SU-DHL-6 (cell line): ENCODE results near the gene CADM4.

Experiments used
- H2AFZ ChIP-seq: fragments of 200-600 bp; sonication (generic); 2 replicates; pipeline ENCODE4 v1.6.1; 2014; ENCODE audit warnings: low read depth, mild to moderate bottlenecking, moderate library complexity, mixed read lengths, antibody characterized with exemption, low read length; ENCODE audit not compliant: severe bottlenecking
- H3F3A ChIP-seq: fragments of 200-600 bp; shearing (Covaris generic); 2 replicates; pipeline ENCODE4 v1.6.0; 2016; ENCODE audit warnings: antibody characterized with exemption, mild to moderate bottlenecking; ENCODE audit not compliant: insufficient read depth
- H3K27ac ChIP-seq: fragments of 200-600 bp; sonication (generic); 2 replicates; pipeline ENCODE4 v1.5.1; 2016; ENCODE audit warnings: low read depth, mild to moderate bottlenecking, low read length, moderate library complexity, mixed read lengths
- H3K27me3 ChIP-seq: fragments of 200-600 bp; sonication (generic), shearing (Covaris generic); 2 replicates; pipeline ENCODE4 v1.6.0; 2014; ENCODE audit warnings: mild to moderate bottlenecking, low read length
- H3K36me3 ChIP-seq: fragments of 200-600 bp; sonication (generic); 2 replicates; pipeline ENCODE4 v1.6.1; 2014; ENCODE audit warnings: mild to moderate bottlenecking, low read length, mixed read lengths
- H3K4me2 ChIP-seq: fragments of 300-600, 200-600 bp; shearing (Covaris generic), sonication (generic); 2 replicates; pipeline ENCODE4 v1.6.0; 2014; ENCODE audit warnings: low read length, low read depth, mild to moderate bottlenecking; ENCODE audit not compliant: poor library complexity, severe bottlenecking
- H3K4me3 ChIP-seq: fragments of 200-600 bp; sonication (generic); 2 replicates; pipeline ENCODE4 v1.5.1; 2014; ENCODE audit warnings: antibody characterized with exemption, low read length, mild to moderate bottlenecking, mixed read lengths; ENCODE audit not compliant: insufficient read depth, poor library complexity, severe bottlenecking
- H3K79me2 ChIP-seq: fragments of 200-600 bp; sonication (generic); 2 replicates; pipeline ENCODE4 v1.6.1; 2014; ENCODE audit warnings: mild to moderate bottlenecking, low read length, moderate library complexity; ENCODE audit not compliant: insufficient read depth
- H3K9ac ChIP-seq: fragments of 200-600 bp; sonication (generic); 2 replicates; pipeline ENCODE4 v1.7.0; 2014; ENCODE audit warnings: mild to moderate bottlenecking, low read length
- H3K9me2 ChIP-seq: fragments of 200-600 bp; sonication (generic); replicated peaks from 2 replicates; pipeline ENCODE4 v1.6.1; 2014; ENCODE audit warnings: low read length; ENCODE audit not compliant: insufficient read depth
- H3K9me3 ChIP-seq: fragments of 200-600 bp; sonication (generic); 2 replicates; pipeline ENCODE4 v1.6.1; 2014; ENCODE audit warnings: low read length, mixed read lengths; ENCODE audit not compliant: insufficient read depth
- H4K20me1 ChIP-seq: fragments of 200-600 bp; sonication (generic); 2 replicates; pipeline ENCODE4 v1.6.1; 2014; ENCODE audit warnings: low read depth, mild to moderate bottlenecking, antibody characterized with exemption, low read length, moderate library complexity, mixed read lengths
- EZH2phosphoT487 ChIP-seq: fragments of 200-600 bp; sonication (generic), shearing (Covaris generic); conservative IDR thresholded peaks from 2 replicates; pipeline ENCODE4 v1.6.1; 2018; ENCODE audit warnings: mild to moderate bottlenecking, antibody characterized with exemption, low read length, moderate library complexity, mixed read lengths
- TF ChIP-seq, protein P1 (sequence below): fragments of 200-600 bp; sonication (generic); IDR thresholded peaks from one replicate; pipeline ENCODE4 v1.5.1; 2017; ENCODE audit warnings: antibody characterized with exemption, mild to moderate bottlenecking, low read length, moderate library complexity; ENCODE audit not compliant: insufficient read depth, poor library complexity, severe bottlenecking

Gene CADM4

DNA sequence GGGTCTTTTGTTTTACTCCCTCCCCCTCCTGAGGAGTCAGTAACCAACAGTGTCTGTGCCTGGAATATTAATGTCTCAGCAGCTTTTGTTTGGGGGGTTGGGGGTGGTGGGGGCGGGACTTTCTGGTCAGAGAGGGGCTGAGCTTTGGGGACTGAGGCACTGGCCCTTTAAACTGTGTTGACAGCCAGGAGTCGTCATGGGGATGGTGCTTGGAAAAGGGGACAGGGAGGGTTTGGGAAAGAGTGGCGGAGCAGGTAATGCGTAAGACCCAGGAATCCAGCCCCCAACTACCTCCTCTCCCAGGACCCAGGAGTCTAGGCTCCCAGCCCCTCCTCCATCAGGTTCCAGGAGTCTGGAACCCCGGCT is 5.2 kb downstream of the CADM4 start:
- H3K27me3 ChIP-seq, result no peaks in the 10 kb centered on the region
- TF ChIP-seq EZH2phosphoT487, result no peak
- TF ChIP-seq, protein P1, sequence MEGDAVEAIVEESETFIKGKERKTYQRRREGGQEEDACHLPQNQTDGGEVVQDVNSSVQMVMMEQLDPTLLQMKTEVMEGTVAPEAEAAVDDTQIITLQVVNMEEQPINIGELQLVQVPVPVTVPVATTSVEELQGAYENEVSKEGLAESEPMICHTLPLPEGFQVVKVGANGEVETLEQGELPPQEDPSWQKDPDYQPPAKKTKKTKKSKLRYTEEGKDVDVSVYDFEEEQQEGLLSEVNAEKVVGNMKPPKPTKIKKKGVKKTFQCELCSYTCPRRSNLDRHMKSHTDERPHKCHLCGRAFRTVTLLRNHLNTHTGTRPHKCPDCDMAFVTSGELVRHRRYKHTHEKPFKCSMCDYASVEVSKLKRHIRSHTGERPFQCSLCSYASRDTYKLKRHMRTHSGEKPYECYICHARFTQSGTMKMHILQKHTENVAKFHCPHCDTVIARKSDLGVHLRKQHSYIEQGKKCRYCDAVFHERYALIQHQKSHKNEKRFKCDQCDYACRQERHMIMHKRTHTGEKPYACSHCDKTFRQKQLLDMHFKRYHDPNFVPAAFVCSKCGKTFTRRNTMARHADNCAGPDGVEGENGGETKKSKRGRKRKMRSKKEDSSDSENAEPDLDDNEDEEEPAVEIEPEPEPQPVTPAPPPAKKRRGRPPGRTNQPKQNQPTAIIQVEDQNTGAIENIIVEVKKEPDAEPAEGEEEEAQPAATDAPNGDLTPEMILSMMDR, result no peak
- H3K27ac ChIP-seq, result no peak overlapping the region
- H3K79me2 ChIP-seq, result no peaks in the 10 kb centered on the region
- no peak overlapping the region for H2AFZ ChIP-seq
- H3K4me3 ChIP-seq, result no peak overlapping the region
- no peak overlapping the region for H3K4me2 ChIP-seq
- no peaks in the 10 kb centered on the region for H3K9me2 ChIP-seq
- no peaks in the 10 kb centered on the region for H3K9me3 ChIP-seq
- no peaks in the 10 kb centered on the region for H3K36me3 ChIP-seq
- no peak overlapping the region for H3K9ac ChIP-seq
- H4K20me1 ChIP-seq, result no peaks in the 10 kb centered on the region
- H3F3A ChIP-seq, result no peaks in the 10 kb centered on the region

DNA sequence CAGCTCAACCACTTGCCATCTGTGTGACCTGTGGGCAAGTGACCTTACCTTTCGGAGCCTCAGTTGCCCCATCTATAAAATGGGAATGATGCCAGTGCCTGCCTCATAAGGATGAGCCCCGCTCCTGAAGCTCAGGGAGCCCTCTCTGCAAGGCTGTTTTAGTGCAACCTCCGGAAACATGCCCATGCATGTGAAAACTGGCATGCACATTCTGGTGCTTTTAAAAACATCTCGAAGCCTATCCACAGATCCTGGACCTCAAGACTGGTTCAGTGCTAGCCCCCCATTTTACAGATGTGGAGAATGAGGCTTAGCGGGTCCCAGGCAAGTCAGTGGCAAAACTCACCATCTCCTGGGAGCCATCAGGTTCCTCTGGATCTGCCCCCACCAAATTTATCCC is 5.6 kb downstream of the CADM4 start:
- TF ChIP-seq, protein P1, result no peak
- Histone ChIP-seq H3K79me2 (no peaks in the 10 kb centered on the region), H2AFZ (no peak overlapping the region), H3K9me2 (no peaks in the 10 kb centered on the region), H3F3A (no peaks in the 10 kb centered on the region), H3K4me2 (no peak overlapping the region), H3K27ac (no peak overlapping the region), H3K9ac (no peak overlapping the region), H3K36me3 (no peaks in the 10 kb centered on the region), H3K27me3 (no peaks in the 10 kb centered on the region), H3K9me3 (no peaks in the 10 kb centered on the region), H4K20me1 (no peaks in the 10 kb centered on the region), H3K4me3 (no peak overlapping the region)

DNA sequence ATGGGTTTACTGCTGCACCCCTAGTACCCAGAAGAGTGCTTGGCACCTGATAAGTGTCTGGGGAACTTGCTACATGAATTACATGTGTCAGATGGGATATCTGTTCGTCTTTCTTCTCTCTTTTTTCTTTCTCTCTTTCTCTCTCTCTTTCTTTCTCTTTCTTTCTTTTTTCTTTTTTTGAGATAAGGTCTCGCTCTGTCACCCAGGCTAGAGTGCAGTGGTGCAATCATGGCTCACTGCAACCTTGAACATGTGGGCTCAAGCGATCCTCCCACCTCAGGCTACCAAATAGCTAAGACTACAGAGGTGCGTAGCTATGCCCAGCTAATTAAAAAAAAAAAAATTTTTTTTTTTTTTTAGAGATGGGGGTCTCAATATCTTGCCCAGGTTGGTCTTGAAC is 6.1 kb downstream of the CADM4 start:
- Histone ChIP-seq H3K79me2 (no peaks in the 10 kb centered on the region), H3K4me3 (no peak overlapping the region), H4K20me1 (no peaks in the 10 kb centered on the region), H3K36me3 (no peaks in the 10 kb centered on the region), H3K27me3 (no peaks in the 10 kb centered on the region), H3K9ac (no peak overlapping the region), H2AFZ (no peak overlapping the region), H3K9me2 (no peaks in the 10 kb centered on the region), H3F3A (no peaks in the 10 kb centered on the region), H3K9me3 (no peaks in the 10 kb centered on the region), H3K27ac (no peak overlapping the region), H3K4me2 (no peak overlapping the region)
- TF ChIP-seq EZH2phosphoT487, result no peak
- TF ChIP-seq, protein P1, result no peak

DNA sequence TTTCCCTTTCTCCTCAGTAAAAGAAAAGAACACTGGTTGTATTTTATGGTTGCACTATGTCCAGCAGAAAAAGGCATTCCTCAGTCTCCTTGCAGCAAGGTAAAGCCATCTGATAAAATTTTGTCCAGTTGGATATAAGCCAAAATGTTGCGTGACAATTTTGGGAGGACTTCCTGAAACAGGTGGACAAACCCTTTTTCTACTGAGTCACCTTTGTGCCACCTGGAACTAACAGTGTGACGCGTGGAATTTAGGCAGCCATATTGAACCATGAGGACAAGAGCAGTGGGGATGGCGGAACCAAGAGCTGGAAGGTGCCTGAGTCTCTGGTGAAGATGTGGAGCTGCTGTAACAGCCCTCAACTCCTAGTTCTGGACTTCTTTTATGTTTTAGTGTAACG is 8.2 kb downstream of the CADM4 start:
- Histone ChIP-seq H3K9me2 (no peaks in the 10 kb centered on the region), H2AFZ (no peak overlapping the region), H3K36me3 (no peaks in the 10 kb centered on the region), H4K20me1 (no peaks in the 10 kb centered on the region), H3K9me3 (no peaks in the 10 kb centered on the region), H3K4me3 (no peak overlapping the region), H3K27me3 (no peaks in the 10 kb centered on the region), H3K27ac (no peak overlapping the region), H3K79me2 (no peaks in the 10 kb centered on the region), H3K4me2 (no peak overlapping the region), H3F3A (no peaks in the 10 kb centered on the region), H3K9ac (no peak overlapping the region)
- no peak for TF ChIP-seq EZH2phosphoT487
- TF ChIP-seq, protein P1, result no peak
